RPMI7951 (cell line): ENCODE results near the gene IL6ST. TPM values are rescaled to one million over a fixed set of nuclear protein-coding genes. Genes with fewer than 3 reads are reported as not detected.

Source experiments
- DNase-seq: peaks from one replicate; pipeline ENCODE4 v3.0.0-alpha.2; 2012; ENCODE audit warnings: low read depth
- total RNA-seq: library from RNA; depleted of rRNA; stranded (reverse); fragments of >200 nt; shearing (Covaris generic); gene quantifications from 2 replicates; pipeline ENCODE4 v1.2.3, GENCODE V29; 2014; rRNA removed

Gene IL6ST
- total RNA-seq, 1 experiment from 2014 or later: 136 TPM

DNA sequence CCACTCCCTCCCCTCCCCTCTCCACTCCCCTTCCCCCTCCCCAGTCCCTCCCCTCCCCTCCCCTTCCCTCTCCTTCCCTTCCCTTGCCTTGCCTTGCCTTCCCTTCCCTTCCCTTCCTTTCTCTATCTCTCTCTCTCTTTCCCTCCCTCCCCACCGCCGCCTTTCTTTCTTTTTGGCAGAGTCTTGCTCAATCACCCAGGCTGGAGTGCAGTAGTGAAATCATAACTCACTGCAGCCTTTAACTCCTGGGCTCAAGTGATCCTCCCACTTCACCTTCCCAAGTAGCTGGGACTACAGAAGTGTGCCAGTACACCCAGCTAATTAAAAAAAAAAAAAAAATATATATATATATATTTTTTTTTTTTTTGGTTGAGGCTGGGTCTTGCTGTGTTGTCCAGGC, 98.1 kb downstream of the IL6ST start:
- no peak for DNase-seq

DNA sequence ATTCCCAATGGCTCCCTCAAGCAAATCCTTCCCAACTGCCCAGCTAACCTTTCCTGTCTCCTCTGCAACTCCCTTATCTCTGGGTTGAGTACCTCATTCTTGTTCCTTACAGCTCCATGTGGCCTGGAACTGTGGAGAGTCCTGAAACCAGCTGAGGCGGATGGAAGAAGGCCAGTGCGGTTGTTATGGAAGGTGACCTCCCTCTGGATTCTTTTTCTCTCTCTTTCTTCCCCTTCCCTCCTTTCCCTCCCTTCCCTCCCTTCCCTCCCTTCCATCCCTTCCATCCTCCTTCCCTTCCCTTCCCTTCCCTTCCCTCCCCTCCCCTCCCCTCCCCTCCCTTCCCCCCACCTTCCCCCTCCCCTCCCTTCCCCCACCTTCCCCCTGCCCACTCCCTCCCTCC, 98.5 kb downstream of the IL6ST start:
- DNase-seq: no peak

DNA sequence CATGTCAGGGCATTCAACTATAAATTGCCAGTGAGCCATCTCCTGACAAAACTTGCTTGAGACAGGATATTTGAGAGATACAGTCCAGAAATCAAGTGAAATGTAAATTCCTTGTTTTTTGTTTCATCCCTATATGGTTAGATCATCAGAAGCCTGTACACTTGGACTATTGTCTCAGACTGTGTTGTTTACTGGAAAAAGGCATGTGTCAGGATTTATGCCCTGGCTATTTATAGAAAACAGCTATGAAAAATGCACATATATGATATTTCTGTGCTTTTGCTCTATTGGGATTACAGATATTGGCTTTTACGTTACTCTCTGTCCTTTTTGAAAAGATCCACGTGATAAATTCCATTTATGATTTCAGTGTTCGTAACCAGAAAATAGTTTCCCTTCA, 99.4 kb downstream of the IL6ST start:
- no peak for DNase-seq

GRCh38 chr5:55894135-55894534, 100.6 kb downstream of the IL6ST start:
- DNase-seq: no peak

DNA sequence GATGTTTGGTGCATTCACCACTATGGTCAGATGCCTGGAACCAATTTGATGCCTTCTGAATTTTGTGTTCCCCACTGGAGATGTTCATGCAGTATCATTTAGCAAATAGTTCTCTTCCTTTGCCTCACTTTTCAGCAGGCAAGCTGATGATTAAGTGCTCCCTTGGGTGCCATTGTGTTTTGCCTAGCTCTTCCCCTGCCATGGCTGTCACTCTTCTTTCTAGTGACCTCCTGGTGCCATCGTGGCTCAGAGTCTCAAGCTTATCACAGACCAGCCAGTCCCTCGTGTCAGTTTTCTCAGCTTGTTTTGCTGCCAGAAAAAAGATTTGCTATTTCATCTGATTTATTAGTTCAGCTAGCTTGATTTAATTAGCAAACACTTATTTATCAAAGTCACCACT, 102.3 kb downstream of the IL6ST start:
- no peak for DNase-seq

- DNase-seq: no peak
Measured at GRCh38 chr5:55888205-55888604, 106.6 kb downstream of the IL6ST start.

DNA sequence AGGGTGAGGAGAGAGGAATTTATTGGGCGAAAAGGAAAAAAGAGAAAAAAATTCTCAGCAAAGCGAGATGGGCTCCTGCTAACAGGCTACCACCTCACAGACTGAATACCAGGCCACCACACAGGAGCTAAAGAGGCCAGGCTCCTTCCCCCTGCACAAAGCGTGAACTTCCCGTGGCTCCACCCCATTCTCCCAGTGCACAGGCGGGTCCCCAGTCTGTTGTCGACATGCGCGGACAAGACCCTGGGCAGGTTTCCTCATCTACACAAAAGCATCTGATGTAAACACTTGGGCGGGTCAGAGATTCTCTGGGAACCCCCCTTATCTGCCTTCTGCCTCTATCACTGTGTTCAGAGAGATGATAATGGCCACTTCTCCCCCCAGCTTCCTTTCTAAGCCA, 109.4 kb downstream of the IL6ST start:
- no peak for DNase-seq

Other genes starting within 250 kb of the IL6ST start
- 0.24 and 0.68 TPM in 2 replicates for gene IL31RA, start 143.6 kb downstream of the IL6ST start, total RNA-seq
- 0.24 and 0.49 TPM in 2 replicates for gene ANKRD55, start 238.4 kb upstream of the IL6ST start, total RNA-seq